OCI-LY1 (cell line): ENCODE data around the gene UTP25.

Experiments used
- H2AFZ ChIP-seq: fragments of 200-600 bp; sonication (generic), shearing (Covaris generic); 2 replicates; pipeline ENCODE4 v1.6.0; 2014; ENCODE audit warnings: antibody characterized with exemption, mild to moderate bottlenecking, low read length
- H3F3A ChIP-seq: fragments of 200-600 bp; sonication (generic), shearing (Covaris generic); 2 replicates; pipeline ENCODE4 v1.6.0; 2014; ENCODE audit warnings: mild to moderate bottlenecking, antibody characterized with exemption, low read length, moderate library complexity; ENCODE audit not compliant: insufficient read depth
- H3K27ac ChIP-seq: fragments of 200-600 bp; sonication (generic); 2 replicates; pipeline ENCODE4 v1.5.1; 2014; ENCODE audit warnings: low read length, mixed run types, mild to moderate bottlenecking, low read depth; ENCODE audit not compliant: poor library complexity, severe bottlenecking
- H3K27me3 ChIP-seq: fragments of 200-600 bp; sonication (generic); 2 replicates; pipeline ENCODE4 v1.6.0; 2014; ENCODE audit warnings: antibody characterized with exemption, mild to moderate bottlenecking, low read length, moderate library complexity; ENCODE audit not compliant: insufficient read depth
- H3K36me3 ChIP-seq: fragments of 200-600 bp; sonication (generic); 2 replicates; pipeline ENCODE4 v1.6.1; 2014; ENCODE audit warnings: mild to moderate bottlenecking, antibody characterized with exemption, low read length, moderate library complexity, mixed read lengths; ENCODE audit not compliant: insufficient read depth
- H3K4me1 ChIP-seq: fragments of 200-600 bp; sonication (generic); 2 replicates; pipeline ENCODE4 v1.5.1; 2014; ENCODE audit warnings: mild to moderate bottlenecking, low read length, moderate library complexity; ENCODE audit not compliant: insufficient read depth, severe bottlenecking
- H3K4me2 ChIP-seq: fragments of 200-600 bp; sonication (generic), shearing (Covaris generic); 2 replicates; pipeline ENCODE4 v1.6.1; 2014; ENCODE audit warnings: low read length
- H3K4me3 ChIP-seq: fragments of 200-600 bp; sonication (generic); 2 replicates; pipeline ENCODE4 v1.5.1; 2014; ENCODE audit warnings: low read length, low read depth, mild to moderate bottlenecking, mixed read lengths; ENCODE audit not compliant: poor library complexity, severe bottlenecking
- H3K79me2 ChIP-seq: fragments of 200-600 bp; shearing (Covaris generic); 2 replicates; pipeline ENCODE4 v1.6.1; 2016; ENCODE audit warnings: mixed run types, low read length, mixed read lengths; ENCODE audit not compliant: insufficient read depth
- H3K9ac ChIP-seq: fragments of 200-600 bp; sonication (generic), shearing (Covaris generic); 2 replicates; pipeline ENCODE4 v1.6.1; 2014; ENCODE audit warnings: mild to moderate bottlenecking, low read length, mixed read lengths
- H3K9me2 ChIP-seq: fragments of 200-600 bp; sonication (generic), shearing (Covaris generic); 2 replicates; pipeline ENCODE4 v1.6.1; 2014; ENCODE audit warnings: low read depth, mild to moderate bottlenecking, low read length, mixed read lengths
- H3K9me3 ChIP-seq: fragments of 200-600 bp; shearing (Covaris generic); 2 replicates; pipeline ENCODE4 v1.6.1; 2014; ENCODE audit warnings: low read length, mixed read lengths
- H4K20me1 ChIP-seq: fragments of 200-600 bp; sonication (generic), shearing (Covaris generic); 2 replicates; pipeline ENCODE4 v1.6.0; 2016; ENCODE audit warnings: mild to moderate bottlenecking, low read length; ENCODE audit not compliant: insufficient read depth
- EZH2 ChIP-seq: fragments of 200-600 bp; sonication (generic), shearing (Covaris generic); IDR thresholded peaks from 2 replicates; pipeline ENCODE4 v1.8.0; 2017; ENCODE audit warnings: borderline replicate concordance, mixed run types, mild to moderate bottlenecking, antibody characterized with exemption, low read length, moderate library complexity, mixed read lengths
- TF ChIP-seq, protein P1 (sequence below): fragments of 200-600 bp; sonication (generic), shearing (Covaris generic); IDR thresholded peaks from 2 replicates; pipeline ENCODE4 v1.5.1; 2017; ENCODE audit warnings: mild to moderate bottlenecking, antibody characterized with exemption, low read length, moderate library complexity, mixed read lengths

UTP25 gene

DNA sequence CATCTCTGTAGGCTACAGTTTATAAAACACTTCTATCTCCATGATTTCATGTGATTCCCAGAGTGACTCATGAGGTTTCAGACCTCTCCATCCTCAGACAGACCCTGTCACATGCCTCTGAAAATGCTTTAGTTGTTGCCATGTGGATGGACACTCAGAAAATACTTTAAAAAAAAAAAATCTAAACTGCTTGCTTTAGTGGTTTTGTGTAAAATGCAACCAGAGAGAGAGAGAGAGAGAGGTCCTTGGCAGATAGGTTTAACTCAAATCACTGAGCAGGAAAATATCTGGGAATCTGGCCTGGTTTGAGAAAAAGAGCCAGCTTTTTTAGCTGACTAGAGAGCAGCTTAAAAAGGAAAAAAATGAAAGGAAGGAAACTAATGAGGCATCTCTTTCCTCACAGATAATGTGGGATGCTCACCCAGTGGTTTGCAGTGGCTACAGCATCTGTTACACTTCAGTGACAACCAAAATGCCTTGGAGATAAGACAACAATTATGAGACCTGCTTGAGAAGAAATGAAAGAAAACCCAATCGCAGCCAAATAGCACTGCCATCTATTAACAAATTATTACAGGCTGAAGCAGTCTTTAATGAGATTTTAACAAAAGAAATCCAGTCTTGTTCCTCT lies 55.7 kb downstream of the UTP25 start:
- H3K9me2 ChIP-seq: no peaks in the 10 kb centered on the region
- no peak for TF ChIP-seq EZH2
- TF ChIP-seq, protein P1, sequence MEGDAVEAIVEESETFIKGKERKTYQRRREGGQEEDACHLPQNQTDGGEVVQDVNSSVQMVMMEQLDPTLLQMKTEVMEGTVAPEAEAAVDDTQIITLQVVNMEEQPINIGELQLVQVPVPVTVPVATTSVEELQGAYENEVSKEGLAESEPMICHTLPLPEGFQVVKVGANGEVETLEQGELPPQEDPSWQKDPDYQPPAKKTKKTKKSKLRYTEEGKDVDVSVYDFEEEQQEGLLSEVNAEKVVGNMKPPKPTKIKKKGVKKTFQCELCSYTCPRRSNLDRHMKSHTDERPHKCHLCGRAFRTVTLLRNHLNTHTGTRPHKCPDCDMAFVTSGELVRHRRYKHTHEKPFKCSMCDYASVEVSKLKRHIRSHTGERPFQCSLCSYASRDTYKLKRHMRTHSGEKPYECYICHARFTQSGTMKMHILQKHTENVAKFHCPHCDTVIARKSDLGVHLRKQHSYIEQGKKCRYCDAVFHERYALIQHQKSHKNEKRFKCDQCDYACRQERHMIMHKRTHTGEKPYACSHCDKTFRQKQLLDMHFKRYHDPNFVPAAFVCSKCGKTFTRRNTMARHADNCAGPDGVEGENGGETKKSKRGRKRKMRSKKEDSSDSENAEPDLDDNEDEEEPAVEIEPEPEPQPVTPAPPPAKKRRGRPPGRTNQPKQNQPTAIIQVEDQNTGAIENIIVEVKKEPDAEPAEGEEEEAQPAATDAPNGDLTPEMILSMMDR: no peak
- no peaks in the 10 kb centered on the region for H3K27me3 ChIP-seq
- no peak overlapping the region for H3K27ac ChIP-seq
- H2AFZ ChIP-seq: no peak overlapping the region
- no peaks in the 10 kb centered on the region for H4K20me1 ChIP-seq
- no peaks in the 10 kb centered on the region for H3K79me2 ChIP-seq
- H3K4me3 ChIP-seq: no peak overlapping the region
- H3K9me3 ChIP-seq: no peaks in the 10 kb centered on the region
- H3K36me3 ChIP-seq: no peaks in the 10 kb centered on the region
- no peak overlapping the region for H3K9ac ChIP-seq
- no peaks in the 10 kb centered on the region for H3F3A ChIP-seq
- no peak overlapping the region for H3K4me2 ChIP-seq
- H3K4me1 ChIP-seq: no peaks in the 10 kb centered on the region

DNA sequence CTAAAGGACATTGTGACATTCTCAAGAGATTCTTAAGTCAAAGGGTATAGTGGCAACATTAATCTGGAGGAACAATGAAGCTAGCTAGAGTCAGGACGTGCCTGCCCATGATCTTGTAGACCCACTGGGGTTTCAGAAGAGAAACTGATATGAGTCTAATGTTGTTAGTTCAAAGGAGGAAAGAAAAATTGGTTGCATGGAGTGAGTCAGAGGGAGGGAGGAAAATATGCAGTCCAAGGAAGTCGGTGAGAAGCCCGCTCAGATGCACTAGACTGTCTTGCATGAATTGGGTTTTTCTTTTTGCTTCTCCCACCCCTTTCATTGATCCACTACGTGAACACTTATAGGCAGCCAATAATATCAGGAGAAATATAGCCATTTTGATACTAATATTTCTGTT lies 56.5 kb downstream of the UTP25 start:
- H2AFZ ChIP-seq: no peak overlapping the region
- no peak overlapping the region for H3K27ac ChIP-seq
- H3K9ac ChIP-seq: no peak overlapping the region
- no peaks in the 10 kb centered on the region for H4K20me1 ChIP-seq
- no peak for TF ChIP-seq EZH2
- TF ChIP-seq, protein P1: no peak
- H3K9me2 ChIP-seq: no peaks in the 10 kb centered on the region
- H3K4me3 ChIP-seq: no peak overlapping the region
- H3K79me2 ChIP-seq: no peaks in the 10 kb centered on the region
- H3K9me3 ChIP-seq: no peaks in the 10 kb centered on the region
- no peaks in the 10 kb centered on the region for H3K4me1 ChIP-seq
- H3K36me3 ChIP-seq: no peaks in the 10 kb centered on the region
- H3K4me2 ChIP-seq: no peak overlapping the region
- no peaks in the 10 kb centered on the region for H3K27me3 ChIP-seq
- no peaks in the 10 kb centered on the region for H3F3A ChIP-seq

DNA sequence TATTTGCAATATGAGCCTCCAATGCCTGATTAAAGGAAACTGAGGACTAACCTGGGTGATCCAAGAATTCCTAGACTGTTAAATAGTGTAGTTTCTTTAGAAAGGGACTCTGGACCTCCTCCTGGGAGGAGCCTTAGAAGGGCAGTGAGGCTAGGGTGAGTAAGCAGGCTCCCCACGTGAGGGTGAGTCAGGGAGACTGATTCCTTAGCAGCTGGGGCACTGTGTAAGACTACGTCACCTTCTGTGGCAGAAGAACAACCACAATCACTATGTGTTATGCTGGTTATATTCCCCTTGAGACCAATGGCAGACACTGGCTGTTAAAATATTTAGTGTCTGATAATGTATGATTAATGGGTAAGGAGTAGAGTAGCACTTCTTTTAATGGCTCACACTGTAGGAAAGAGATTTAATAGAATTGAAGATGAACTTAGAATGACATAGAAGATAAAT lies 56.9 kb downstream of the UTP25 start:
- Histone ChIP-seq H3K27me3 (no peaks in the 10 kb centered on the region), H3K79me2 (no peaks in the 10 kb centered on the region), H3K9ac (no peak overlapping the region), H3K4me1 (no peaks in the 10 kb centered on the region), H3K27ac (no peak overlapping the region), H2AFZ (no peak overlapping the region), H3K9me3 (no peaks in the 10 kb centered on the region), H4K20me1 (no peaks in the 10 kb centered on the region), H3F3A (no peaks in the 10 kb centered on the region), H3K9me2 (no peaks in the 10 kb centered on the region), H3K36me3 (no peaks in the 10 kb centered on the region), H3K4me2 (no peak overlapping the region), H3K4me3 (no peak overlapping the region)
- TF ChIP-seq, protein P1: no peak
- TF ChIP-seq EZH2: no peak
